Activated naive CD8-positive, alpha-beta T cell treated with anti-CD3 and anti-CD28 coated beads, Interleukin-2, amount 50 U/mL, for 16 hours (primary cell): ENCODE measurements around the gene FGF11.
"Not testable (repeated sequence)": the region's sequence is repeated elsewhere in the genome, so short reads cannot be mapped to it uniquely, and the experiment has no call there.

Experiments used
- DNase-seq: peaks from one replicate; pipeline ENCODE4 v3.0.0-alpha.2; 2020; ENCODE audit warnings: low read depth, low spot score

FGF11 gene

GRCh38 chr17:7460850-7461660 lies 21.7 kb downstream of the FGF11 start:
- DNase-seq, result no peak

- no peak for DNase-seq
Measured at GRCh38 chr17:7462474-7463371, 23.4 kb downstream of the FGF11 start.

- DNase-seq, result no peak
Measured at GRCh38 chr17:7463372-7463846, 24.1 kb downstream of the FGF11 start.

GRCh38 chr17:7464081-7464480 lies 24.8 kb downstream of the FGF11 start:
- DNase-seq, result no peak

- DNase-seq, result no peak
Measured at GRCh38 chr17:7465597-7466275, 26.4 kb downstream of the FGF11 start.

GRCh38 chr17:7466318-7466638 lies 27.0 kb downstream of the FGF11 start:
- no peak for DNase-seq

- no peak for DNase-seq
Measured at GRCh38 chr17:7466639-7467341, 27.5 kb downstream of the FGF11 start.

GRCh38 chr17:7467498-7467897 lies 28.2 kb downstream of the FGF11 start:
- DNase-seq, result no peak

- no peak for DNase-seq
Measured at GRCh38 chr17:7468290-7468689, 29.0 kb downstream of the FGF11 start.

- no peak for DNase-seq
Measured at GRCh38 chr17:7468804-7469389, 29.6 kb downstream of the FGF11 start.

- not testable (repeated sequence) for DNase-seq
Measured at GRCh38 chr17:7469843-7470242, 30.5 kb downstream of the FGF11 start.

GRCh38 chr17:7470457-7470973 lies 31.2 kb downstream of the FGF11 start:
- DNase-seq, result not testable (repeated sequence)

- DNase-seq, result no peak
Measured at GRCh38 chr17:7471729-7472128, 32.4 kb downstream of the FGF11 start.

GRCh38 chr17:7474767-7475166 lies 35.5 kb downstream of the FGF11 start:
- not testable (repeated sequence) for DNase-seq

- DNase-seq, result no peak
Measured at GRCh38 chr17:7475764-7476422, 36.6 kb downstream of the FGF11 start.

- DNase-seq, result no peak
Measured at GRCh38 chr17:7476494-7476893, 37.2 kb downstream of the FGF11 start.

GRCh38 chr17:7476951-7477350 lies 37.6 kb downstream of the FGF11 start:
- no peak for DNase-seq

GRCh38 chr17:7477392-7478275 lies 38.3 kb downstream of the FGF11 start:
- no peak for DNase-seq
